H1 (cell line): ENCODE data around the gene SELPLG. TPM values are rescaled to one million over a fixed set of nuclear protein-coding genes. Genes with fewer than 3 reads are reported as not detected.

Experiments
- CTCF ChIA-PET: fragments of 300-600 bp; sonication (Branson Sonifier 250); formaldehyde crosslinking; loops from one replicate; lab custom pipeline; 2021; ENCODE audit not compliant: partially characterized antibody; lab: Charles Lee
- POLR2A ChIA-PET: fragments of 300-600 bp; sonication (Branson Sonifier 250); formaldehyde crosslinking; loops from one replicate; lab custom pipeline; 2021; ENCODE audit warnings: inconsistent platforms; ENCODE audit not compliant: partially characterized antibody; lab: Charles Lee
- DNase-seq, 2 experiments: peaks; one replicate each; pipeline versions ENCODE4 v3.0.0 to v3.0.0-alpha.2; 2010 to 2022; ENCODE audit warnings: low spot score in 2 of 2, low read depth in 1 of 2, mixed read lengths in 1 of 2
- FAIRE-seq: peaks from 2 replicates; lab custom pipeline; 2011; peaks lifted over from hg19 to GRCh38; lab: Jason Lieb, UNC
- H2AFZ ChIP-seq: 2 replicates; pipeline ENCODE4 v1.8.1; 2012; ENCODE audit warnings: low read length, inconsistent platforms
- H2AK5ac ChIP-seq: 2 replicates; pipeline ENCODE4 v1.6.1; 2013; ENCODE audit warnings: low read depth, low read length
- H2BK120ac ChIP-seq: replicated peaks from 2 replicates; pipeline ENCODE3; 2013; ENCODE audit warnings: low read depth, low read length, inconsistent platforms
- H2BK12ac ChIP-seq: 2 replicates; pipeline ENCODE4 v1.6.1; 2013; ENCODE audit warnings: low read depth, low read length
- H2BK15ac ChIP-seq: 2 replicates; pipeline ENCODE4 v1.6.1; 2013; ENCODE audit warnings: low read length
- H2BK20ac ChIP-seq: 2 replicates; pipeline ENCODE4 v1.6.1; 2013; ENCODE audit warnings: low read length
- H2BK5ac ChIP-seq: 2 replicates; pipeline ENCODE4 v1.6.1; 2013; ENCODE audit warnings: low read depth, low read length
- H3K14ac ChIP-seq: 2 replicates; pipeline ENCODE4 v1.6.1; 2013; ENCODE audit warnings: inconsistent platforms; ENCODE audit not compliant: insufficient read length
- H3K18ac ChIP-seq: 2 replicates; pipeline ENCODE4 v1.6.1; 2013; ENCODE audit warnings: low read length; ENCODE audit errors: extremely low read depth
- H3K23ac ChIP-seq: 2 replicates; pipeline ENCODE4 v1.6.1; 2013; ENCODE audit warnings: inconsistent platforms; ENCODE audit not compliant: insufficient read length
- H3K23me2 ChIP-seq: 2 replicates; pipeline ENCODE4 v1.6.1; 2013; ENCODE audit warnings: low read depth, low read length
- H3K27ac ChIP-seq: 2 replicates; pipeline ENCODE4 v1.6.1; 2011; ENCODE audit warnings: low read depth, low read length, inconsistent platforms
- H3K27me3 ChIP-seq, 4 experiments: replicated peaks in 1 of 4; 1 replicate in 1 of 4; 2 replicates in 3 of 4; pipeline versions ENCODE4 v1.6.1 to v1.8.1; 2011 to 2013; ENCODE audit warnings: low read length in 3 of 4, mild to moderate bottlenecking in 3 of 4, inconsistent platforms in 2 of 4, mixed read lengths in 2 of 4, moderate library complexity in 1 of 4; ENCODE audit not compliant: control insufficient read depth in 3 of 4, insufficient read depth in 3 of 4; ENCODE audit errors: extremely low read depth in 1 of 4
- H3K36me3 ChIP-seq, 4 experiments: 2 replicates each; pipeline versions ENCODE4 v1.6.1 to v1.8.1; 2011 to 2013; ENCODE audit warnings: mild to moderate bottlenecking in 4 of 4, low read length in 3 of 4, moderate library complexity in 2 of 4, control low read depth in 1 of 4, inconsistent platforms in 1 of 4; ENCODE audit not compliant: insufficient read depth in 4 of 4, control insufficient read depth in 2 of 4
- H3K4ac ChIP-seq: replicated peaks from 2 replicates; pipeline ENCODE3; 2013; ENCODE audit warnings: low read length, low read depth, mixed read lengths, inconsistent platforms; ENCODE audit not compliant: insufficient read length
- H3K4me1 ChIP-seq, 4 experiments: replicated peaks in 1 of 4; 1 replicate in 1 of 4; 2 replicates in 3 of 4; pipeline versions ENCODE4 v1.6.1 to v1.8.1; 2011 to 2013; ENCODE audit warnings: low read length in 3 of 4, inconsistent platforms in 2 of 4, mixed read lengths in 1 of 4; ENCODE audit not compliant: insufficient read depth in 4 of 4, control insufficient read depth in 3 of 4
- H3K4me2 ChIP-seq, 2 experiments: 2 replicates each; pipeline versions ENCODE4 v1.6.1 to v1.8.1; 2011 to 2013; ENCODE audit warnings: low read depth in 2 of 2, low read length in 2 of 2, control low read depth in 1 of 2, inconsistent platforms in 1 of 2, mild to moderate bottlenecking in 1 of 2; ENCODE audit not compliant: insufficient read depth in 1 of 2
- H3K4me3 ChIP-seq, 4 experiments: fragments of 200-600, 300-600 bp in 1 of 4; sonication (generic), shearing (Covaris generic), sonication (Bioruptor Twin) in 1 of 4; 2 replicates each; pipeline versions ENCODE4 v1.5.1 to v1.8.1; 2011 to 2016; ENCODE audit warnings: low read length in 4 of 4, low read depth in 3 of 4, control low read depth in 2 of 4, inconsistent platforms in 2 of 4, mild to moderate bottlenecking in 2 of 4, mixed read lengths in 1 of 4, moderate library complexity in 1 of 4; ENCODE audit not compliant: insufficient read depth in 2 of 4; ENCODE audit errors: extremely low read depth in 1 of 4
- H3K56ac ChIP-seq: replicated peaks from 2 replicates; pipeline ENCODE3; 2013; ENCODE audit warnings: low read depth, mild to moderate bottlenecking, mixed read lengths, low read length, inconsistent platforms; ENCODE audit not compliant: insufficient read length
- H3K79me1 ChIP-seq: 2 replicates; pipeline ENCODE4 v1.6.1; 2013; ENCODE audit warnings: low read depth, low read length, control low read depth
- H3K79me2 ChIP-seq, 2 experiments: 2 replicates each; pipeline versions ENCODE4 v1.6.1 to v1.8.1; 2012 to 2013; ENCODE audit warnings: low read length in 2 of 2, mild to moderate bottlenecking in 2 of 2, inconsistent platforms in 1 of 2; ENCODE audit not compliant: insufficient read depth in 2 of 2, control insufficient read depth in 1 of 2
- H3K9ac ChIP-seq, 4 experiments: replicated peaks in 1 of 4; 1 replicate in 1 of 4; 2 replicates in 3 of 4; pipeline versions ENCODE4 v1.6.1 to v1.8.1; 2011 to 2013; ENCODE audit warnings: low read depth in 3 of 4, low read length in 3 of 4, control low read depth in 2 of 4, mild to moderate bottlenecking in 2 of 4, moderate library complexity in 2 of 4, inconsistent platforms in 1 of 4; ENCODE audit errors: extremely low read depth in 1 of 4
- H3K9me3 ChIP-seq, 2 experiments: 2 replicates each; pipeline versions ENCODE4 v1.6.1 to v1.8.1; 2012 to 2013; ENCODE audit warnings: mild to moderate bottlenecking in 2 of 2, moderate library complexity in 2 of 2, control low read depth in 1 of 2, inconsistent platforms in 1 of 2, low read depth in 1 of 2, low read length in 1 of 2, mixed read lengths in 1 of 2; ENCODE audit not compliant: insufficient read depth in 2 of 2
- H4K20me1 ChIP-seq, 2 experiments: replicated peaks in 1 of 2; 2 replicates each; pipeline versions ENCODE3 to v1.8.1; 2011 to 2013; ENCODE audit warnings: inconsistent platforms in 2 of 2, low read length in 2 of 2, mild to moderate bottlenecking in 1 of 2; ENCODE audit not compliant: insufficient read depth in 2 of 2, control insufficient read depth in 1 of 2
- H4K5ac ChIP-seq: 2 replicates; pipeline ENCODE4 v1.6.1; 2013; ENCODE audit warnings: low read length, low read depth, mixed read lengths, inconsistent platforms; ENCODE audit not compliant: insufficient read length
- H4K8ac ChIP-seq: 2 replicates; pipeline ENCODE4 v1.8.0; 2013; ENCODE audit warnings: mild to moderate bottlenecking, moderate library complexity, low read length, inconsistent platforms; ENCODE audit not compliant: insufficient read depth; ENCODE audit errors: extremely low read depth
- H4K91ac ChIP-seq: replicated peaks from 2 replicates; pipeline ENCODE3; 2013; ENCODE audit warnings: low read length, mixed read lengths, inconsistent platforms; ENCODE audit not compliant: insufficient read length
- ATF3 ChIP-seq: IDR thresholded peaks from 2 replicates; pipeline ENCODE4 v1.6.1; 2011; ENCODE audit warnings: low read depth, mild to moderate bottlenecking, low read length; ENCODE audit not compliant: insufficient read depth
- CREB1 ChIP-seq: IDR thresholded peaks from 2 replicates; pipeline ENCODE4 v1.6.1; 2012; ENCODE audit warnings: inconsistent platforms
- MAFK ChIP-seq: IDR thresholded peaks from 2 replicates; pipeline ENCODE4 v1.6.1; 2012; ENCODE audit warnings: low read depth, mild to moderate bottlenecking, improper control_type of control experiment, low read length
- WGBS, 2 experiments: shearing (Covaris generic) in 1 of 2; methylation state at CpG; one replicate each; pipeline versions ENCODE4 v1.1.6 to v1.1.7; 2013 to 2015; ENCODE audit warnings: low lambda C conversion rate in 2 of 2, mixed read lengths in 2 of 2, inconsistent platforms in 1 of 2, low coverage in 1 of 2, missing lambda C conversion rate in 1 of 2; ENCODE audit not compliant: insufficient replicate concordance in 2 of 2, insufficient coverage in 1 of 2, insufficient read length in 1 of 2; ENCODE audit errors: extremely low coverage in 1 of 2, missing lambda C conversion rate in 1 of 2; 5-methylcytosine and 5-hydroxymethylcytosine counted together
- polyA plus RNA-seq, 7 experiments: library from polyadenylated mRNA; depleted of rRNA in 3 of 7; stranded (reverse) in 5 of 7; unstranded in 2 of 7; fragments of >200 nt in 5 of 7; fragments of 200-250 nt in 2 of 7; gene quantifications; 1 replicate in 5 of 7; 2 replicates in 1 of 7; 4 replicates in 1 of 7; pipeline versions ENCODE4 v1.2.1 to v1.2.3, GENCODE V29; 2011 to 2013; ENCODE audit warnings: missing spikeins in 2 of 7, mixed read lengths in 2 of 7
- total RNA-seq: library from RNA; stranded (reverse); fragmentation: NEBNext Ultra II Directional; extraction: Animal tissue kit (Norgen Biotek cat#: 25700); gene quantifications from 2 replicates; pipeline ENCODE4 v1.2.1, GENCODE V29; 2021

SELPLG gene
- total and polyA plus RNA-seq, 2 of the 8 experiments (the other 6 are each of a cell fraction or from before 2014, with no cell fraction given) = 0.18 TPM; not detected in 1

- CTCF ChIA-PET = interaction anchor here (0.7 to 1.9 kb wide), 7 partner anchors 11 to 172 kb away, joined by 3 to 6 read pairs (median 5); no protein-coding TSS in a partner anchor
- H2AFZ ChIP-seq = 0 out of 2 replicates have a peak overlapping the region, but pooled peaks have one; percentile 47
- POLR2A ChIA-PET = interaction anchor here (1.8 kb wide), 1 partner anchor 10 kb away, joined by 6 read pairs; no protein-coding TSS in a partner anchor
These were observed 3.7 kb downstream of the SELPLG start for GRCh38 chr12:108629824-108630476.

More at GRCh38 chr12:108629824-108630476, 3.7 kb downstream of the SELPLG start:
- H3K9ac ChIP-seq = no peak overlapping the region
- H3K36me3 ChIP-seq = no peaks in the 10 kb centered on the region
- no peaks in the 10 kb centered on the region for H3K9me3 ChIP-seq
- H4K20me1 ChIP-seq = no peaks in the 10 kb centered on the region
- H4K5ac ChIP-seq = no peak overlapping the region
- H3K79me2 ChIP-seq = no peaks in the 10 kb centered on the region
- H3K79me1 ChIP-seq = no peaks in the 10 kb centered on the region
- no peak overlapping the region for H2BK120ac ChIP-seq
- H2AK5ac ChIP-seq = no peak overlapping the region
- no peaks in the 10 kb centered on the region for H3K23me2 ChIP-seq
- H2BK5ac ChIP-seq = no peak overlapping the region; the same call in 1 of the 2 replicates
- no peak overlapping the region for H3K56ac ChIP-seq
- H2BK15ac ChIP-seq = no peak overlapping the region
- H3K27ac ChIP-seq = no peak overlapping the region
- H3K4me3 ChIP-seq = no peak overlapping the region
- H3K23ac ChIP-seq = no peak overlapping the region
- no peak overlapping the region for H3K4me2 ChIP-seq
- H3K14ac ChIP-seq = no peak overlapping the region
- DNase-seq (no peak), FAIRE-seq (no peak)
- no peak overlapping the region for H3K4ac ChIP-seq
- H3K27me3 ChIP-seq = no peaks in the 10 kb centered on the region
- H4K8ac ChIP-seq = peak overlapping the region; percentile 84; the same call in 1 of the 2 replicates
- H3K4me1 ChIP-seq = peaks cover 1 to 15% (median 7%) of the 10 kb centered on the region in 4 experiments; a peak in 6 of 7 replicates
- H2BK12ac ChIP-seq = 0 out of 2 replicates have a peak overlapping the region, but pooled peaks have one; percentile 39
- no peak for TF ChIP-seq MAFK
- TF ChIP-seq ATF3 = no peak
- TF ChIP-seq CREB1 = 0 out of 2 replicates have a peak, but pooled peaks have one; percentile 26
- H4K91ac ChIP-seq = no peak overlapping the region
- H3K18ac ChIP-seq = no peak overlapping the region; the same call in 1 of the 2 replicates
- WGBS, 2 experiments = 86% methylated on average over 17 of the region's 17 CpGs; no CpG with 5 or more reads in 1 of the 2 experiments
- H2BK20ac ChIP-seq = peak overlapping the region; percentile 72; the same call in 1 of the 2 replicates
